UCSD-AML1 (cell line): ENCODE data around the gene SNX32.
"Not testable (repeated sequence)": the region's sequence is repeated elsewhere in the genome, so short reads cannot be mapped to it uniquely, and the experiment has no call there.

Experiments used
- DNase-seq: peaks from one replicate; lab custom pipeline; 2025; ENCODE audit not compliant: unreplicated experiment; lab: John Stamatoyannopoulos, UW

SNX32 gene

GRCh38 chr11:65822776-65823528 is 10.8 kb upstream of the SNX32 start:
- no peak for DNase-seq

- no peak for DNase-seq
Observed at GRCh38 chr11:65826984-65827735, 6.6 kb upstream of the SNX32 start.

- no peak for DNase-seq
Observed at GRCh38 chr11:65829459-65829858, 4.3 kb upstream of the SNX32 start.

- DNase-seq, result not testable (repeated sequence)
Observed at GRCh38 chr11:65832231-65832630, 1.5 kb upstream of the SNX32 start.

GRCh38 chr11:65834202-65834601 is 439 bp downstream of the SNX32 start:
- no peak for DNase-seq

- DNase-seq, result no peak
Observed at GRCh38 chr11:65842144-65842543, 8.4 kb downstream of the SNX32 start.

GRCh38 chr11:65843811-65844210 is 10.0 kb downstream of the SNX32 start:
- no peak for DNase-seq

GRCh38 chr11:65844231-65844872 is 10.6 kb downstream of the SNX32 start:
- DNase-seq, result no peak

GRCh38 chr11:65847746-65848145 is 14.0 kb downstream of the SNX32 start:
- DNase-seq, result no peak

- DNase-seq, result not testable (repeated sequence)
Observed at GRCh38 chr11:65848693-65849092, 14.9 kb downstream of the SNX32 start.

GRCh38 chr11:65849366-65849765 is 15.6 kb downstream of the SNX32 start:
- DNase-seq, result no peak

- DNase-seq, result no peak
Observed at GRCh38 chr11:65849771-65850216, 16.0 kb downstream of the SNX32 start.

- no peak for DNase-seq
Observed at GRCh38 chr11:65850217-65851082, 16.7 kb downstream of the SNX32 start.

- no peak for DNase-seq
Observed at GRCh38 chr11:65851083-65851579, 17.4 kb downstream of the SNX32 start.

- no peak for DNase-seq
Observed at GRCh38 chr11:65851811-65852507, 18.2 kb downstream of the SNX32 start.

GRCh38 chr11:65852508-65853245 is 18.9 kb downstream of the SNX32 start:
- DNase-seq, result no peak

- DNase-seq, result no peak
Observed at GRCh38 chr11:65853246-65853979, 19.6 kb downstream of the SNX32 start.

- no peak for DNase-seq
Observed at GRCh38 chr11:65854161-65854592, 20.4 kb downstream of the SNX32 start.
